Upper lobe of right lung (tissue), 1 donor: ENCODE measurements around the gene PROSER2. TPM values are rescaled to one million over a fixed set of nuclear protein-coding genes. Genes with fewer than 3 reads are reported as not detected.

ENCODE experiments used
- ATAC-seq: fragments of 200-7000 bp; cut with Tn5 transposase; one replicate; pipeline ENCODE4 v1.9.1; 2020; ENCODE audit warnings: mild to moderate bottlenecking, moderate library complexity
- DNase-seq: peaks from one replicate; pipeline ENCODE4 v3.0.0-alpha.2; 2020
- H3K27ac ChIP-seq: fragments of 200-600 bp; one replicate; pipeline ENCODE4 v1.8.0; 2022
- H3K27me3 ChIP-seq: fragments of 200-600 bp; one replicate; pipeline ENCODE4 v1.8.0; 2022; ENCODE audit warnings: mild to moderate bottlenecking
- H3K36me3 ChIP-seq: fragments of 200-600 bp; one replicate; pipeline ENCODE4 v1.8.0; 2022
- H3K4me1 ChIP-seq: fragments of 200-600 bp; one replicate; pipeline ENCODE4 v1.8.0; 2022
- H3K4me3 ChIP-seq: fragments of 200-600 bp; one replicate; pipeline ENCODE4 v1.8.0; 2022; ENCODE audit warnings: mild to moderate bottlenecking
- H3K9me3 ChIP-seq: fragments of 200-600 bp; one replicate; pipeline ENCODE4 v1.8.0; 2022
- CTCF ChIP-seq: fragments of 200-600 bp; IDR thresholded peaks from one replicate; pipeline ENCODE4 v1.8.0; 2022; ENCODE audit warnings: antibody characterized with exemption
- intact Hi-C: fragments of 100-400 bp; cut with DNase I; formaldehyde crosslinking; loops from one replicate; pipeline ENCODE4 v1.11.0; 2022
- total RNA-seq: library from RNA; stranded (reverse); fragmentation: NEBNext Ultra II Directional; extraction: Animal tissue kit (Norgen Biotek cat#: 25700); gene quantifications from one replicate; pipeline ENCODE4 v1.2.1, GENCODE V29; 2021
- donor health status: DM: no; HTN: yes; CAD: no; lungs with severe emphysema.

PROSER2 gene
- total RNA-seq, 1 donor from 2014 or later, result 33.3 TPM

GRCh38 chr10:11919271-11919670, 96.1 kb downstream of the PROSER2 start:
- H3K27me3 ChIP-seq, result no peaks in the 10 kb centered on the region
- H3K27ac ChIP-seq, result no peak overlapping the region
- ATAC-seq (no peak), DNase-seq (no peak)
- H3K4me1 ChIP-seq, result no peaks in the 10 kb centered on the region
- no peak overlapping the region for H3K4me3 ChIP-seq
- intact Hi-C loops, result no loop called here
- no peak for TF ChIP-seq CTCF
- peaks cover 30% of the 10 kb centered on the region for H3K36me3 ChIP-seq
- H3K9me3 ChIP-seq, result no peaks in the 10 kb centered on the region

Other genes with a start within 250 kb of the PROSER2 start
- 21.6 TPM for gene USP6NL, start 211.7 kb upstream of the PROSER2 start, total RNA-seq
- 39.4 TPM for gene ECHDC3, start 81.0 kb upstream of the PROSER2 start, total RNA-seq
- 20.1 TPM for gene UPF2, start 219.5 kb downstream of the PROSER2 start, total RNA-seq
- 16.7 TPM for gene DHTKD1, start 245.6 kb downstream of the PROSER2 start, total RNA-seq